SU-DHL-6 (cell line): ENCODE data around the gene PHKB.

Experiments used
- CTCF ChIP-seq: fragments of 200-600 bp; sonication (generic); IDR thresholded peaks from one replicate; pipeline ENCODE4 v1.5.1; 2017; ENCODE audit warnings: antibody characterized with exemption, mild to moderate bottlenecking, low read length, moderate library complexity; ENCODE audit not compliant: insufficient read depth, poor library complexity, severe bottlenecking
- EZH2phosphoT487 ChIP-seq: fragments of 200-600 bp; sonication (generic), shearing (Covaris generic); conservative IDR thresholded peaks from 2 replicates; pipeline ENCODE4 v1.6.1; 2018; ENCODE audit warnings: mild to moderate bottlenecking, antibody characterized with exemption, low read length, moderate library complexity, mixed read lengths

- TF ChIP-seq CTCF (no peak), EZH2phosphoT487 (no peak)
Measured at GRCh38 chr16:47574091-47575054, 113.2 kb downstream of the PHKB start.
